ENCODE results near the gene DIP2A.
"Not testable (repeated sequence)": the region's sequence is repeated elsewhere in the genome, so short reads cannot be mapped to it uniquely, and the experiment has no call there.

The DIP2A gene

GRCh38 chr21:46448108-46448507 lies 10.6 kb upstream of the DIP2A start:
- no peak for DNase-seq (ENCODE audit: low spot score)

- not testable (repeated sequence) for DNase-seq (ENCODE audit: low spot score)
Observed at GRCh38 chr21:46448855-46449254, 9.8 kb upstream of the DIP2A start.

- DNase-seq (ENCODE audit: low spot score), result no peak
Observed at GRCh38 chr21:46452710-46453109, 6.0 kb upstream of the DIP2A start.

- DNase-seq (ENCODE audit: low spot score), result no peak
Observed at GRCh38 chr21:46454142-46454541, 4.5 kb upstream of the DIP2A start.

GRCh38 chr21:46454634-46455390 lies 3.9 kb upstream of the DIP2A start:
- DNase-seq (ENCODE audit: low spot score), result no peak

- DNase-seq (ENCODE audit: low spot score), result peak; percentile 56
Observed at GRCh38 chr21:46455575-46456385, 2.9 kb upstream of the DIP2A start.

- no peak for DNase-seq (ENCODE audit: low spot score)
Observed at GRCh38 chr21:46456750-46457149, 1.9 kb upstream of the DIP2A start.

GRCh38 chr21:46457801-46458314 lies 833 bp upstream of the DIP2A start:
- DNase-seq (ENCODE audit: low spot score), result peak; percentile 42

- DNase-seq (ENCODE audit: low spot score), result no peak
Observed at GRCh38 chr21:46459024-46459355, 299 bp downstream of the DIP2A start.

GRCh38 chr21:46459356-46460112 lies 843 bp downstream of the DIP2A start:
- no peak for DNase-seq (ENCODE audit: low spot score)

- no peak for DNase-seq (ENCODE audit: low spot score)
Observed at GRCh38 chr21:46461909-46462308, 3.2 kb downstream of the DIP2A start.

GRCh38 chr21:46465153-46465552 lies 6.5 kb downstream of the DIP2A start:
- DNase-seq (ENCODE audit: low spot score), result not testable (repeated sequence)

GRCh38 chr21:46465651-46466050 lies 7.0 kb downstream of the DIP2A start:
- no peak for DNase-seq (ENCODE audit: low spot score)

GRCh38 chr21:46468108-46468774 lies 9.6 kb downstream of the DIP2A start:
- no peak for DNase-seq (ENCODE audit: low spot score)

- no peak for DNase-seq (ENCODE audit: low spot score)
Observed at GRCh38 chr21:46469275-46469674, 10.6 kb downstream of the DIP2A start.

- DNase-seq (ENCODE audit: low spot score), result no peak
Observed at GRCh38 chr21:46471514-46471913, 12.8 kb downstream of the DIP2A start.

- no peak for DNase-seq (ENCODE audit: low spot score)
Observed at GRCh38 chr21:46472246-46472645, 13.6 kb downstream of the DIP2A start.

GRCh38 chr21:46474382-46474781 lies 15.7 kb downstream of the DIP2A start:
- no peak for DNase-seq (ENCODE audit: low spot score)

- no peak for DNase-seq (ENCODE audit: low spot score)
Observed at GRCh38 chr21:46475296-46475695, 16.6 kb downstream of the DIP2A start.

- no peak for DNase-seq (ENCODE audit: low spot score)
Observed at GRCh38 chr21:46477765-46478164, 19.1 kb downstream of the DIP2A start.

- DNase-seq (ENCODE audit: low spot score), result no peak
Observed at GRCh38 chr21:46478910-46479309, 20.2 kb downstream of the DIP2A start.

- no peak for DNase-seq (ENCODE audit: low spot score)
Observed at GRCh38 chr21:46480466-46480865, 21.8 kb downstream of the DIP2A start.

Measured in SW480 (cell line).